GM21528 (cell line): ENCODE data around the gene HTN3.
"Not testable (repeated sequence)": the region's sequence is repeated elsewhere in the genome, so short reads cannot be mapped to it uniquely, and the experiment has no call there.

Source experiments
- ATAC-seq: cut with Tn5 transposase; IDR thresholded peaks from one replicate; pipeline ENCODE4 v1.9.1; 2021; ENCODE audit warnings: mild to moderate bottlenecking, moderate library complexity; ENCODE audit not compliant: unreplicated experiment, low FRiP score

The HTN3 gene

DNA sequence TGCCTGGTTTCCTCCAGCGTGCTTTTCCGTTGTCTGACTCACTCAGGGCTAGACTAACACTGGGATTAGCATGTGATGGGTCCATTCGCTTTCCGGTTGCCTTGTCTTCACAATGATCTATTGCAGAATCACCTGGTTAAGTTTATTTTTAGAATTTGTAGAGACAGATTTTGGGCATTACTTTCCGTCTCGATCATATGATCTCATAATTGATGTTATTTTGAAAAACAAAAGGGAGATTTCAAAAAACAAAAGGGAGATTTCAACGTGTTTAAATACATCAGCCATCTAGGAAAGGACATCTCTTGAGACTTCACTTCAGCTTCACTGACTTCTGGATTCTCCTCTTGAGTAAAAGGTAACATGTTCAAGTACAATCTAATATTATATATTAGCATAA lies at the start of gene HTN3:
HTN3 (plus strand) TSS at position 301 of the 400 bp plus-strand sequence. CDS start 2,282 bp downstream, outside the sequence.
- not testable (repeated sequence) for ATAC-seq

DNA sequence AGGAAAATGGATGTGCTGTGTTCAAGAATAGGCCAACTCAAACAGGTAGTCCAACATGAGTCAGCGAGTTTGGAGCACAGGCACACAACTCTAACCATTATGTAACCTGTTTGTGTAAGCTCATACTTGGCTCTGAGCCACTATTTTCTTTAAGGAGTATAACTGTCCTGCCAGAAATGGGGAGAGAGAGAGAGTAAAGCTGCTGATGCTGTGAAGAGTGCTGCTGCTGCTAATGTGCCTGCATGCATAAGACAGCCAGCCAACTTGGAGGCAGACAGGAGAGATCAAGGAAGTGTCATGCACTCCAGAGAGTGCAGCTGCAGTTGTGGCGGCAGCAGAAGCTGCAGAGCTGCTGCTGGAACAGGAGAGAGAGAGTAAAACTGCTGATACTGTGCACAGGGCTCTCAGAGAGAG lies 44.2 kb upstream of the HTN3 start:
- ATAC-seq: no peak

DNA sequence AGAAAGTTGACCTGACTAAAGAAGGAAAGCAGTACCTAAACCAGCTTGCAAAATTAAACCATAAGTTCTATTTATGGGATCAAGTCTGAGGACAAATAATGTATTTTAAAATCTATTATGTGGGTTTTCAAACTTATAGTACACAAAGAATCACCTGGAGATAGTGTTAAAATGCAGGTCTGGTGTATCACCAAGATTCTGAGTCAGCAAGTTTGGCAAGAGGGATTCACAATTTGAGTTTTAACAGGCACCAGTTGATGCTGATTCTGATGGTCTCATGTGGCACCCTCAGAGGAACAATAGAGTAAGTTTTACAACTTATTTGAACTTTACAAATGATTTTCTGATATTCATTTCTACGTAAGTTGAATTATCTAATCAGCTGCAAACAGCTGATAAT lies 41.6 kb upstream of the HTN3 start:
- no peak for ATAC-seq

DNA sequence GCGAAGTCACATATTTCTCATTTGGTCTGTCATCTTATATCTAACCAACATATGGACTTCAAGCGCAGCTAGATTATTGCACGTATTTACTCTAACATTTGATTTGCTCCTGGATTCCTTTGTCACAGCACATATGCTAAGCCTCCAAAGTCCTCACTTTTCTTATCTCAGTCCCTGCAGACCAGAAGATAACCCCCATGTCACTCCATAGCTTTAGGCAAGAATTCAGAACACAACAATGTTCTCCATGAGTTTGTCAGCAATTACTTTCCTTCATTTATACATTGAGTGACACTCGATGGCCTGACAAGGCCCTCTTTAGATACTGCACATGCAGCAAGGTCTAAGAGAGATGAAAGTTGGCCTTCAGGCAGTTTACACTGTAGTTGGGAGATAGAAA lies 37.2 kb upstream of the HTN3 start:
- no peak for ATAC-seq

DNA sequence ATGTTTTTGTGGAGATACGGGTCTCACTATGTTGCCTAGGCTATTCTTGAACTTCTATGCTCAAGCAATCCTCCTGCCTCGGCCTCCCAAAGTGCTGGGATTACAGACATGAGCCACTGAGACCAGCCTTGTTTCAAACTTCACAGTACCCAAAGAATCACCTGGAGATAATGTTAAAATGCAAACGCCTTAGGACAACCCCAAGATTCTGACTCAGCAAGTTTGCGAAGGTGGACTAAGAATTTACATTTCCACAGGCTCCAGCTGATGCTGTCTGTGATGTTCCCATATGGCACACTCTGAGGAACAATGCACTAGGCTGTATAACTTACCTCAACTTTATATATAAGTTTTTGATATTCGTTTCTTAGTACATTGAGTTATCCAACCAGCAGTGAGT lies 33.5 kb upstream of the HTN3 start:
- no peak for ATAC-seq

DNA sequence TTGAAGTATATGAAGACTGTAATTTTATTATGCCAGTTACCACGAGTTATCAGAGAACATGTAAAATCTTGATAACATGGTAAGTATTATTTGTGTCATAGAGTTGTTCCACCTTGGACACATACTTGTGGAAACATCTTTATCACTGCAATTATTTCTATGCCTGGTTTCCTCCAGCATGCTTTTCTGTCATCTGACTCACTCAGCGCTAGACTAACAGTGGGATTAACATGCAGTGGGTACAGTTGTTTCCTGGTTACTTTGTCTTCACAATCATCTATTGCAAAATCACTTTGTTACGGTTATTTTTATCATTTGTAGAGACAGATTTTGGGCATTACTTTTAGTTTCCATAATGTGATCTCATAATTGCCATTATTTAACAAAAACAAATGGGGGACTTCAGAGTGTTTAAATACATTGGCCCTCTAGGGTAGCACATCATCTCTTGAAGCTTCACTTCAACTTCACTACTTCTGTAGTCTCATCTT lies 32.7 kb upstream of the HTN3 start, which contains the start of gene STATH:
STATH (plus strand) TSS at position 441 of the 491 bp plus-strand sequence. CDS start 2,472 bp downstream, outside the sequence.
- no peak for ATAC-seq

DNA sequence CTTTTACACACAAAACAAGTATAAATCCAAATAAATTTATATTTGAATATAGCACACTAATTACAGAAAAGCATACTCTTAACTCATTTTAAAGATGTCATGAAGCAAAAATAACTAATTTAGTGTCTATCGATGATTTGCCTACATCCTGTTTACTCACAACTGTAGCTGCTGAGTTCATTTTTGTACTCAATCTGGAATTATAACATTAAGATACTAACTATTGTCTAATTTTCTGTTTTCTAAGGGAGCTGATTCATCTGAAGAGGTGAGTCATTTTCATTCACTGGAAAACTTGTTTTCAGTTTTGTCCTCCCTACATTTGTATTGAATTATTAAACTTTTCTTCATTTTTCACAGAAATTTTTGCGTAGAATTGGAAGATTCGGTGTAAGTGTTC lies 28.8 kb upstream of the HTN3 start:
- ATAC-seq: no peak

DNA sequence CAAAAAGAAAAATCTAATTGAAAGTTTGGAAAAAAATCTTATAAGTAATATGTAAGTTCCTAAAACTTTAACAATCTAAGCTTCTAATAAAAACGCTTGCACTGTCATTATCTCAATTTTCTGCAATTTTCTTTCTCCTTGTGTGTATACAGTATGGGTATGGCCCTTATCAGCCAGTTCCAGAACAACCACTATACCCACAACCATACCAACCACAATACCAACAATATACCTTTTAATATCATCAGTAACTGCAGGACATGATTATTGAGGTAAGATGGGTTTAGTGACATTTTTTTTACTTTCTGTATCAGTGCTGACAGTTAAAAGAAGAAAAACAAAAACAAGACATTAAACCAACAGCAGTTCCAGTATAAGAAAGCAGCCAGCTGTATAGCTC lies 27.5 kb upstream of the HTN3 start:
- ATAC-seq: no peak

DNA sequence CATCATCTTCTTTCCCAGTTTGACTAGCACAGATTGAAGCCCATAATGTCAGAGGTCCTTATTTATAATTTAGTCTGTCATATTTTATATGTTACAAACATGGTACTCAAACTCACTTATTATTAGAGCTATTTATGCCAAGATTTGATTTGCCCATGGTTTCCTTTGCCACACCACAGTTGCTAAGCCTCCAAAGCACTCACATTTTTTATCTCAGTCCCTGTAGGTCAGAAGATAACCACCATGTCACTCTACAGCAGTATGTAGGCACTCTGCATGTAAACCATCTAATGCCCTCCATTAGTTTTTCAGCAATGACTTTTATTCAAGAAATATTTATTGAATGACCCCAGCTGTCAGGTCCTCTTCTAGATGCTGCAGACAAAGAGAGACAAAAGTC lies 25.8 kb upstream of the HTN3 start:
- ATAC-seq: no peak

DNA sequence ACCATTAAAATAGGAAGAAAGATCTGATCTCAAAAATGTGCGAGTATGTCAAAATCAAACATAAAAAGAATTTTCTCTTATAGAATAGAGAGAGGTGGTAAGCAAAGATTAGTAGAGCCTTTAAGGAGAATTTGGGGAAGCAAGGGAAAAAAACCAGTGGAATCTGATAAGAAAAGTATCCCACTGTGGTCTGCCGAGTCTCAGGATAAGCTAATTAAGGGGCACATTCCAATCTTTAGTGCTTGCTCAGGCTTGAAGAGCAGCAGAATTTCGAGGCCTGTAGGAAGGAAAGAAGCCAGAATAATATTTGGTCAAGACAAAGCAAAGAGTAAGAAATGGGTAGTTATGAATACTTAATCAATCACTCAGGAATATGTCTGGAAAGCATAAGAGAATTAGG lies 19.5 kb upstream of the HTN3 start:
- ATAC-seq: no peak

DNA sequence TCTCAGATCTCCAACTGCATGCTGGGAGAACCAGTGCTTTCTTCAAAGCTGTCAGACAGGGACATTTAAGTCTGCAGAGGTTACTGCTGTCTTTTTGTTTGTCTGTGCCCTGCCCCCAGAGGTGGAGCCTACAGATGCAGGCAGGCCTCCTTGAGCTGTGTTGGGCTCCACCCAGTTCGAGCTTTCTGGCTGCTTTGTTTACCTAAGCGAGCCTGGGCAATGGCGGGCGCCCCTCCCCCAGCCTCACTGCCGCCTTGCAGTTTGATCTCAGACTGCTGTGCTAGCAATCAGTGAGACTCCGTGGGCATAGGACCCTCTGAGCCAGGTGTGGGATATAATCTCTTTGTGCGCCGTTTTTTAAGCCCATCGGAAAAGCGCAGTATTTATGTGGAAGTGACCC lies 9.3 kb upstream of the HTN3 start:
- not testable (repeated sequence) for ATAC-seq

DNA sequence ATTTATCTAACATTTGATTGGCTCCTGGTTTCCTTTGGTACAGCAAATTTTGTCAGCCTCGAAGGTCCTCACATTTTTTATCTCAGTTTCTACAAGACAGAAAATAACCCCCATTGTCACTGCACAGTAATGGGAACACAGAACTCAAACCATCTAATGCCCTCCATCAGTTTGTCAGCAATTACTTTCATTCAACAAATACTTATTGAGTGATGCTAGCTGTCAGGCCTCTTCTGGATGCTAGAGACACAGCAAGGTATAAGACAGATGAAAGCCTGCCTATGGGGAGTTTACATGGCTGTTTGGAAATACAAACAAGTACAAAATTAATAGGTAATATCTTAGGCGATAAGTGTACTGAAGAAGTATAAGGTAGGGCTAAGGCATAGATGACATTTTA lies 5.0 kb upstream of the HTN3 start:
- no peak for ATAC-seq

DNA sequence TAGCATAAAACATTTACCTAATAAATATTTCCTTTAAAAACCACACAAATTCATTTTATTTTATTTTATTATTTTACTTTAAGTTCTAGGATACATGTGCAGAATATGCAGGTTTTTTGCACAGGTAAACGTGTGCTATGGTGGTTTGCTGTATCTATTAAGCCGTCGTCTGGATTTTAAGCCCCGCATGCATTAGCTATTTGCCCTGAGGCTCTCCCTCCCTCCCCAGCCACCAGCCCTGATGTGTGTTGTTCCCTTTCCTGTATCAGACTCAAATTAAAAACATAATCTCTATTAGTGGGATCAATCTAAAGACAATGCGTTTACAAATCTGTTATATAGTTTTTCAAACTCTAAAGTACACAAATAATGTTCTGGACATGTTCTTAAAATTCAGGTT lies 1.2 kb upstream of the HTN3 start:
- no peak for ATAC-seq

DNA sequence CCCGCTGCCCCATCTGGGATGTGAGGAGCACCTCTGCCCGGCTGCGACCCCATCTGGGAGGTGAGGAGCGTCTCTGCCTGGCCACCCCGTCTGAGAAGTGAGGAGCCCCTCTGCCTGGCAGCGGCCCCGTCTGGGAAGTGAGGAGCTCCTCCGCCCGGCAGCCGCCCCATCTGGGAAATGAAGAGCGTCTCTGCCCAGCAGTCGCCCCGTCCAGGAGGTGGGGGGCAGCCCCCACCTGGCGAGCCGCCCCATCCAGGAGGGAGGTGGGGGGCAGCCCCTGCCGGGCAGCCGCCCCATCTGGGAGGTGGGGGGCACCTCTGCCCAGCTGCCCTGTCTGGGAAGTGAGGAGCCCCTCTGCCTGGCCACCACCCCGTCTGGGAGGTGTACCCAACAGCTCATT lies 9.3 kb downstream of the HTN3 start:
- ATAC-seq: not testable (repeated sequence)

DNA sequence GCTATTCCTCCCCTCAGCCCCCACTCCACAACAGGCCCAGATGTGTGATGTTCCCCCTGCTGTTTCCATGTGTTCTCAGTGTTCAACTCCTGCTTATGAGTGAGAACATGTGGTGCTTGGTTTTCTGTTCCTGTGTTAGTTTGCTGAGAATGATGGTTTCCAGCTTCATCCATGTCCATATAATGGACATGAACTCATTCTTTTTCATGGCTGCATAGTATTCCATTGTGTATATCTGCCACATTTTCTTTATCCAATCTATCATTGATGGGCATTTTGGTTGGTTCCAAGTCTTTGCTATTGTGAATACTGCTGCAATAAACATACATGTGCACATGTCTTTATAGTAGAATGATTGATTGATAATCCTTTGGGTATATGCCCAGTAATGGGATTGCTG lies 11.7 kb downstream of the HTN3 start:
- ATAC-seq: not testable (repeated sequence)

DNA sequence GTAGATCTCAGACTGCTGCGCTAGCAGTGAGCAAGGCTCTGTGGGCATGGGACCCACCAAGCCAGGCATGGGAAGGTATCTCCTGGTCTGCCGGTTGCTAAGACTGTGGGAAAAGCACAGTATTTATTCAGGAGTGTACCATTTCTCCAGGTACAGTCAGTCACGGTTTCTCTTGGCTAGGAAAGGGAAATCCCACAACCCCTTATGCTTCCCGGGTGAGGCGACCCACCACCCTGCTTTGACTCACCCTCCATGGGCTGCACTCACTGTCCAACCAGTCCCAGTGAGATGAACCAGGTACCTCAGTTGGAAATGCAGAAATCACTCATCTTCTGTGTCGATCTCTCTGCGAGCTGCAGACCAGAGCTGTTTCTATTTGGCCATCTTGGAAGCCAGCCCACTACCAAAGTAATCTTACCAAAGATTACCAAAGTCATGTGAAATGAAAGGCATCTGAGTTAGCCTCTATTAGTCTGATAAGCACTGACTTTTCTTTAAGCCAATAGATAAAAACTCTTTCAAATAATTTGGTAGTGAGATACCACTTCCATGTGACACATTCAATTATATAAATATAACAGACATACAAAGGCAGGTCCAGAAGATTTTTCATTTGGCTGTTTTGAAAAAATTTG lies 13.5 kb downstream of the HTN3 start:
- ATAC-seq: no peak

DNA sequence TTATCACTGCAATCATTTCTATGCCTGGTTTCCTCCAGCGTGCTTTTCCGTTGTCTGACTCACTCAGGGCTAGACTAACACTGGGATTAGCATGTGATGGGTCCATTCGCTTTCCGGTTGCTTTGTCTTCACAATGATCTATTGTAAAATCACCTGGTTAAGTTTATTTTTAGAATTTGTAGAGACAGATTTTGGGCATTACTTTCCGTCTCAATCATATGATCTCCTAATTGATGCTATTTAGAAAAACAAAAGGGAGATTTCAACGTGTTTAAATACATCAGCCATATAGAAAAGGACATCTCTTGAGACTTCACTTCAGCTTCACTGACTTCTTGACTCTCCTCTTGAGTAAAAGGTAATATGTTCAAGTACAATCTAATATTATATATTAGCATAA lies 21.9 kb downstream of the HTN3 start, which contains the start of gene HTN1:
HTN1 (plus strand) TSS at position 301 of the 400 bp plus-strand sequence. CDS start 2,639 bp downstream, outside the sequence.
- ATAC-seq: not testable (repeated sequence)

DNA sequence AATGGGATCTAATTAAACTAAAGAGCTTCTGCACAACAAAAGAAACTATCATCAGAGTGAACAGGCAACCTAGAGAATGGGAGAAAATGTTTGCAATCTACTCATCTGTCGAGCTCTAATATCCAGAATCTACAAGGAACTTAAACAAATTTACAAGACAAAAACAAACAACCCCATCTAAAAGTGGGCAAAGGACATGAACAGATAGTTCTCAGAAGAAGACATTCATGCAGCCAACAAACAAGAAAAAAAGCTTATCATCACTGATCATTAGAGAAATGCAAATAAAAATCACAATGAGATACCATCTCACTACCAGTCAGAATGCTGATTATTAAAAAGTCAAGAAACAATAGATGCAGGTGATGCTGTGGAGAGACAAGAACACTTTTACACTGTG lies 28.3 kb downstream of the HTN3 start:
- ATAC-seq: not testable (repeated sequence)

DNA sequence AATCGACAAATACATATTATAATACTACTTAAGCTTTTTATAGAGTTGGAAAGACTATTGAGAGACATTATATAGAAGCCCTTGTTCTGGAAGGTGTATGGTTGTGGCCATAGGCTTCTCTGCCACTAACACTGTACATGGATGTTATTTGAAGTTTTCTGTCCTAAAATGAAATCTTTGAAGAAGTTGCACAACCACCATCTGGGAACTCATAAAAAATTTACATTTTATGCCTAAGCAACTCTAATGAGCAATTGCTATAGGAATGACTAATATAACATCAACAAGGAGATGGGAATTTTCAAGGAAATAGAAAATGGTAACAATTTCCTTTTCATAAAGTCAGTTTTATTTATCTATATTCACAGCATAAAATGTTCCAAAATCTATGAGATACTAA lies 29.4 kb downstream of the HTN3 start:
- no peak for ATAC-seq

DNA sequence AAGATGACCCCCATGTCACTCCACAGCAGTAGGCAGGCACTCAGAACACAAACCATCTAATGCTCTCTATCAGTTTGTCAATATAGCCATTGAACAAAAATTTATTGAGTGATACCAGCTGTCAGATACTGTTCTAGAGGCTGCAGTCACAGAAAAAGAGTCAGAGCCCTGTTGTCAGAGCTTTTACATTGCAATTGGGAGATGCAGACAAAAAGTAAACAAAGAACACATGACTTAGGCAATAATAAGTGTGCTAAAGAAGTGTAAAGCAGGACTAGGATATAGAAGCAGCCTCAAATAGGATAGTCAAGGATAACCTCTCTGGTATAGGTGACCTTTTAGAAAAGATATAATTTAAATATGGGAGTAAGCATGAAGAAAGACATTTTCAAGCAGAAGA lies 30.9 kb downstream of the HTN3 start:
- ATAC-seq: no peak

DNA sequence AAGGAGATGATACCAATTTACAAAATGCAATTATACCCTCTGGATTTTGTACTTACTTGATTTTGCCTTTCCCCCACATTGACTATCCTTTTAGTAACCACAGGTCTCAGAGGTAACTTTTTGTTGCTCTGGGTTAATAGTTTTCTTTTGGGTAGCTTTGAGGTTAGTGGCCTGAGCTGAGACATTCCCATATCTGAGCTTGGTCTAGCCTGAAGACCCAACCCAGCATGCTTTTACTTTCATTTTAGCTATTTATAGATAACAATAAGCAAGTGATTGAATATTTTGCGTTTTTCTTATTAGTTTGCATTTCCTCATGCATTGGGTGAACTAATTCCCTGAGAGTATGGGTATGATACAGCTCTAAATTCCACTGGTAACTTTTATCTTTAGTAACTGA lies 33.7 kb downstream of the HTN3 start:
- peak; percentile 89 for ATAC-seq

DNA sequence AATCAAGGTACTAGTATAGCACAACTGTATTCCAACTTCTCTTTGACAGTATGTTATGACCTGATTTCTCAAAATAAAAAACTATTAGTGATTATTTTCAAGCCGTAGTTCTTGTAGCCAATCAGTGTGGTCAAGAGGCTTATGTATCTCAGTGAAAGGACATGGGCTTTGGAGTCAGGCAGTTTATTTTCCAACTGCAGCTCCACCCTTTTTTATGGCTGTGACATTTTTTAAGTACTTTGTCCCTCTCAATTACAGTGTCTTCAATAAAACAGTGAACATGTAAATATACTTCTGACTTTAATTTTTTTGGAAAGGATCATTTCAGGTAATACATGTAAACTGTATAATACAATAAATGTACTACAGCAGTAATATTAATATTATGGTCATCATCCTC lies 51.9 kb downstream of the HTN3 start:
- no peak for ATAC-seq
